Measurements from ENCODE around the gene PI4K2B.
A peak's percentile ranks its signal among the peaks of the same experiment; 100 is the strongest.

Gene PI4K2B

DNA sequence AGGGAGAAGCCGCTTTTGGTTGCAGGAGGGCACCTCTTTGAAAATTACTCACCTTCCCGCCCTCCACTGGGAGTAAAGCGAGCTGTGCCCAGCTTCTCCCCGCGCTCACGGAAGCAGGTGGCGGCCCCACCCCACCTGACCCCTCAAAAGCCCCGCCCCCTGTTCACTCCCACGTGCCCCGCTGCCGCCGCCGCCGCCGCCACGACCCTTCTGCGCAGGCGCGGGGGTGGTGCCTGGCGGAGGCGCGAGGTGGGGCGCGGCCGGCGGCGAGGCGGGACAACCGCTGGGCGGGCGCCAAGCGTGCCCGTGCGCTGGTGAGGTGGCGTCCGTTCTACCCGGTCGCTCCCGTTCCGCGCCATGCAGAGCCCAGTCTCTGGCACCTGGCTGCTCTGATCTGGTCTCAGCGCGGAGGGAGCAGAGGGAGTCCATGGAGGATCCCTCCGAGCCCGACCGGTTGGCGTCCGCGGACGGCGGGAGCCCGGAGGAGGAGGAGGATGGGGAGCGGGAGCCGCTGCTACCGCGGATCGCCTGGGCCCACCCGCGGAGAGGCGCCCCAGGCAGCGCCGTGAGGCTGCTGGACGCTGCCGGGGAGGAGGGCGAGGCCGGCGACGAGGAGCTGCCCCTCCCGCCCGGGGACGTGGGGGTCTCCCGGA lies at the start of gene PI4K2B:
Gene PI4K2B, plus strand, starts transcription at position 297 of the 653 bp plus-strand sequence. Its CDS starts 131 bp downstream, at position 428.
- ATAC-seq, result peak; percentile 88
- TF ChIP-seq ZFP3 (CRISPR knock-in tag; IDR thresholded peaks at IDR 0.05), result no peak
- no peak for TF ChIP-seq ZC3H10 (CRISPR knock-in tag; IDR thresholded peaks at IDR 0.05)
- TF ChIP-seq ARNTL (CRISPR knock-in tag; IDR thresholded peaks at IDR 0.05; ENCODE audit: borderline replicate concordance, low read depth), result no peak
- no peak for TF ChIP-seq ZNF565 (CRISPR knock-in tag; conservative IDR thresholded peaks at IDR 0.05; ENCODE audit: low read depth)
- TF ChIP-seq, protein P1, sequence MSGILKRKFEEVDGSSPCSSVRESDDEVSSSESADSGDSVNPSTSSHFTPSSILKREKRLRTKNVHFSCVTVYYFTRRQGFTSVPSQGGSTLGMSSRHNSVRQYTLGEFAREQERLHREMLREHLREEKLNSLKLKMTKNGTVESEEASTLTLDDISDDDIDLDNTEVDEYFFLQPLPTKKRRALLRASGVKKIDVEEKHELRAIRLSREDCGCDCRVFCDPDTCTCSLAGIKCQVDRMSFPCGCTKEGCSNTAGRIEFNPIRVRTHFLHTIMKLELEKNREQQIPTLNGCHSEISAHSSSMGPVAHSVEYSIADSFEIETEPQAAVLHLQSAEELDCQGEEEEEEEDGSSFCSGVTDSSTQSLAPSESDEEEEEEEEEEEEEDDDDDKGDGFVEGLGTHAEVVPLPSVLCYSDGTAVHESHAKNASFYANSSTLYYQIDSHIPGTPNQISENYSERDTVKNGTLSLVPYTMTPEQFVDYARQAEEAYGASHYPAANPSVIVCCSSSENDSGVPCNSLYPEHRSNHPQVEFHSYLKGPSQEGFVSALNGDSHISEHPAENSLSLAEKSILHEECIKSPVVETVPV (CRISPR knock-in tag; IDR thresholded peaks at IDR 0.05), result no peak
- no peak for TF ChIP-seq BACH2 (CRISPR knock-in tag; IDR thresholded peaks at IDR 0.05; ENCODE audit: borderline replicate concordance)
- no peak for TF ChIP-seq ZNF8 (CRISPR knock-in tag; IDR thresholded peaks at IDR 0.05)
- no peak for TF ChIP-seq CREB5 (CRISPR knock-in tag; IDR thresholded peaks at IDR 0.05; ENCODE audit: low read depth)
- no peak for TF ChIP-seq CSDC2 (CRISPR knock-in tag; IDR thresholded peaks at IDR 0.05)
- TF ChIP-seq, protein P2, sequence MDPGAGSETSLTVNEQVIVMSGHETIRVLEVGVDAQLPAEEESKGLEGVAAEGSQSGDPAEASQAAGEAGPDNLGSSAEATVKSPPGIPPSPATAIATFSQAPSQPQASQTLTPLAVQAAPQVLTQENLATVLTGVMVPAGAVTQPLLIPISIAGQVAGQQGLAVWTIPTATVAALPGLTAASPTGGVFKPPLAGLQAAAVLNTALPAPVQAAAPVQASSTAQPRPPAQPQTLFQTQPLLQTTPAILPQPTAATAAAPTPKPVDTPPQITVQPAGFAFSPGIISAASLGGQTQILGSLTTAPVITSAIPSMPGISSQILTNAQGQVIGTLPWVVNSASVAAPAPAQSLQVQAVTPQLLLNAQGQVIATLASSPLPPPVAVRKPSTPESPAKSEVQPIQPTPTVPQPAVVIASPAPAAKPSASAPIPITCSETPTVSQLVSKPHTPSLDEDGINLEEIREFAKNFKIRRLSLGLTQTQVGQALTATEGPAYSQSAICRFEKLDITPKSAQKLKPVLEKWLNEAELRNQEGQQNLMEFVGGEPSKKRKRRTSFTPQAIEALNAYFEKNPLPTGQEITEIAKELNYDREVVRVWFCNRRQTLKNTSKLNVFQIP (CRISPR knock-in tag; IDR thresholded peaks at IDR 0.05; ENCODE audit: borderline replicate concordance, low read depth), result no peak
- TF ChIP-seq TOX (CRISPR knock-in tag; IDR thresholded peaks at IDR 0.05; ENCODE audit: borderline replicate concordance), result no peak
- TF ChIP-seq TCF4 (CRISPR knock-in tag; IDR thresholded peaks at IDR 0.05; ENCODE audit: borderline replicate concordance), result no peak

DNA sequence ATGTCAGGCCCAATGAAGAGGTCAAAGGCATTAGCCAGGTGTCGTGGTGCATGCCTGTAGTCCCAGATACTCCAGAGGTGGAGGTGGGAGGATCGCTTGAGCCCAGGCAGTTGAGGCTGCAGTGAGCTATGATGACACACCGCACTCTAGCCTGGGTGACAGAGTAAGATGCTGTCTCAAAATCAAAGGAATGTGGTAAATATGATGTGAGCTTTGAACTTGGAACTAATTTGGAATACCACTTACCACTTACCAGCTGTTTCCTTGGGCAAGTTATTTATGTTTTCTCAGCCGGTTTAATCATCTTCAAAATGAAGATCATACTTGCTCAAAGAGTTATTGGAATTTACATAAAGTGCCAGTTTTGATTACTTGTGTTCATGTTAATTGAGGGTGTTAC lies 49.8 kb upstream of the PI4K2B start:
- TF ChIP-seq PPARA (CRISPR knock-in tag; IDR thresholded peaks at IDR 0.05; ENCODE audit: borderline replicate concordance) (no peak), CSDC2 (CRISPR knock-in tag; IDR thresholded peaks at IDR 0.05) (no peak), ESRRG (CRISPR knock-in tag; IDR thresholded peaks at IDR 0.05) (no peak), CREB5 (CRISPR knock-in tag; IDR thresholded peaks at IDR 0.05; ENCODE audit: low read depth) (no peak)
- ATAC-seq, result no peak

DNA sequence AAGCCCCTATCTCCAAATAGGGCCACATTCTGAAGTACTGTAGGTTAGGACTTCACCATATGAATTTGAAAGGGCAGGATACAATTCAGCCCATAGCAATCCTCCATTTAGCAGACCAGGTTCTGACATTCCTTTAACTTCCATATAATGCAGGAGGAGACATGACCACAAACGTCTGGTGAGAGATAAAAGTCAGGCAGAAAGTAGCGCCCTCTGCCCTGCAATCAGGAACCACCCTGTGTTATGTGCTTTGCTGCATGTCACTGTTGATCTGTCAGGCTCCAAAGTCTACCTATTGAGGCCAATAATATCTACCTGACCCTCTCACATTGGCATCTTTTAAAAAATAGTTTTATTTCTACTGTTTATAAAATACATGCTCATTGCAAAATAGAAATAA lies 43.4 kb upstream of the PI4K2B start:
- TF ChIP-seq ZNF70 (CRISPR knock-in tag; IDR thresholded peaks at IDR 0.05) (no peak), TOX (CRISPR knock-in tag; IDR thresholded peaks at IDR 0.05; ENCODE audit: borderline replicate concordance) (no peak), ZNF565 (CRISPR knock-in tag; conservative IDR thresholded peaks at IDR 0.05; ENCODE audit: low read depth) (no peak), ZFP3 (CRISPR knock-in tag; IDR thresholded peaks at IDR 0.05) (no peak), PPARA (CRISPR knock-in tag; IDR thresholded peaks at IDR 0.05; ENCODE audit: borderline replicate concordance) (no peak), TSHZ2 (CRISPR knock-in tag; IDR thresholded peaks at IDR 0.05) (no peak), GLIS3 (CRISPR knock-in tag; IDR thresholded peaks at IDR 0.05) (no peak), ISL1 (CRISPR knock-in tag; IDR thresholded peaks at IDR 0.05) (no peak), ESRRG (CRISPR knock-in tag; IDR thresholded peaks at IDR 0.05) (no peak), OSR1 (CRISPR knock-in tag; IDR thresholded peaks at IDR 0.05) (no peak), TCF4 (CRISPR knock-in tag; IDR thresholded peaks at IDR 0.05; ENCODE audit: borderline replicate concordance) (no peak), SNAI2 (CRISPR knock-in tag; IDR thresholded peaks at IDR 0.05) (no peak)
- no peak for ATAC-seq
